ENCODE data around the gene MET. TPM values are rescaled to one million over a fixed set of nuclear protein-coding genes. Genes with fewer than 3 reads are reported as not detected.

MET gene
- polyA plus RNA-seq, 2 of the 4 experiments (the other 2 are of a cell fraction), result 72.3 to 165 TPM

DNA sequence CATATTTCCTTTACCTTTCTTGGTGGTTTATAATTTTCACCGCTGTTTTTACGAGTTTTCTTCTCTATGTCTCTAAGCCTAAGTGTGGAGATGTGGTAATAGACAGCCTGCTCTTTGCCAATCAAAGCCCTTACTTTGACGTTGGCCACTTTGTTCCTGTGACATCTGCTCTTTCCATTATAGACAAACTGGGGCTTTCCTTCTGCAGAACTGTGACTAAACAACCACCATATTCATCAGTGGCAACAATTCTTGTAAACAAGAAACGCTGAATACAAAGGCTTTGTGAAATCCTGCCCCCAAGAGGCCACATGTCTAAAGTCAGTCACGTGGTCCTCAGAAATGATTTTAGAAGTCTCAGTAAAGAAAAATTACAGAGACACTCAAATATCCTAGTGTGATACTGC is 130.8 kb downstream of the MET start (continued):
- TF ChIP-seq, protein P1, sequence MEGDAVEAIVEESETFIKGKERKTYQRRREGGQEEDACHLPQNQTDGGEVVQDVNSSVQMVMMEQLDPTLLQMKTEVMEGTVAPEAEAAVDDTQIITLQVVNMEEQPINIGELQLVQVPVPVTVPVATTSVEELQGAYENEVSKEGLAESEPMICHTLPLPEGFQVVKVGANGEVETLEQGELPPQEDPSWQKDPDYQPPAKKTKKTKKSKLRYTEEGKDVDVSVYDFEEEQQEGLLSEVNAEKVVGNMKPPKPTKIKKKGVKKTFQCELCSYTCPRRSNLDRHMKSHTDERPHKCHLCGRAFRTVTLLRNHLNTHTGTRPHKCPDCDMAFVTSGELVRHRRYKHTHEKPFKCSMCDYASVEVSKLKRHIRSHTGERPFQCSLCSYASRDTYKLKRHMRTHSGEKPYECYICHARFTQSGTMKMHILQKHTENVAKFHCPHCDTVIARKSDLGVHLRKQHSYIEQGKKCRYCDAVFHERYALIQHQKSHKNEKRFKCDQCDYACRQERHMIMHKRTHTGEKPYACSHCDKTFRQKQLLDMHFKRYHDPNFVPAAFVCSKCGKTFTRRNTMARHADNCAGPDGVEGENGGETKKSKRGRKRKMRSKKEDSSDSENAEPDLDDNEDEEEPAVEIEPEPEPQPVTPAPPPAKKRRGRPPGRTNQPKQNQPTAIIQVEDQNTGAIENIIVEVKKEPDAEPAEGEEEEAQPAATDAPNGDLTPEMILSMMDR (IDR thresholded peaks at IDR 0.05), result peak; percentile 68

DNA sequence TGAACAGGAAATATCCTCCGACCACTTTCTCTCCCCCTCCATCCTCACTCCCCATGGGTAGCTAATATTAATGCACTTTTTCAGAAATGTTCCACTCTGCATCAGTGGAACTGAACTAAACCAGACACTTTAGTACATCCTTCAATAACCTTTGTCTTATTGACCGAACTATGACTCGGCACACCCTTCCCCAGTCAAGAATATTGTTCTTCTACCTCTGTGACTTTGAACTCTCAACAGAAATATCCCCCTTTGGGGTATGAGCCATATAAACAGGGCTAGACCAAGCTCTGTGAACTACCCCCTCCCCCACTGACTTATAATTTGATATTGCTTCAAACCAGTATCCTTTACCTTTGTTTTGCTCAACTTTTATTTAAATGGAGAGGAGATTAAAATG is 132.5 kb downstream of the MET start:
- POLR2A ChIA-PET, result interaction anchor here (1.9 to 2.1 kb wide), 2 partner anchors 133 to 174 kb away, joined by 7 to 13 read pairs; partner anchors contain the start of gene MET
- no peak for ATAC-seq

DNA sequence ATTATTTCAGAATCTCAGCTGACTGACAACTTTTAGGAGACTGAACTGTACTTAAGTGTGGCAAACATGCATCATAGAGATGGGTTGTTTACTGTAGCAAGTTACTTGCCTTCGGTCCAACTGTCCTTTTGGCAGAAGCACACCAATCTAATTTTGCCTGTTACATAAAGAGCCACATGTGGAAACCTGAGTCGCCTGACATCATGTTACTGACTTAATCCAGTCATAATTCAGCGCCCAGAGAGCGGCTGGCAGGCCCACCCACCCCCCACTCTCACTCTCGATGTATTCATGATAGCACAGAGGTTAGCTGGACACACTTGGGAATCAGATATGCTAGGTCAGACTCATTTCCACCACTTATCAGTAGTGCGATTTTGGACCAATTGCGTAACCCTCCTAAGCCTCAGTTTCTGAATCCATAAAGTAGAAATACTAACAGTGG is 133.1 kb downstream of the MET start:
- no peaks in the 10 kb centered on the region for H3K9me3 ChIP-seq
- DNase-seq (ENCODE audit: low read depth in 1 of 2, low spot score in 1 of 2) (peak in 1 of 2 experiments; percentile 63), ATAC-seq (peak in 1 of 2 experiments; percentile 8; a peak in 2 of 6 replicates), FAIRE-seq (no peak)
- H3K4me1 ChIP-seq, result peaks cover 83% of the 10 kb centered on the region
- H3K27ac ChIP-seq, result peak overlapping the region; percentile 80 to 88
- POLR2A ChIA-PET, result interaction anchor here (0.6 to 2.1 kb wide), 6 partner anchors 131 to 279 kb away, joined by 3 to 16 read pairs (median 6); partner anchors contain the start of gene MET
- TF ChIP-seq, protein P2, sequence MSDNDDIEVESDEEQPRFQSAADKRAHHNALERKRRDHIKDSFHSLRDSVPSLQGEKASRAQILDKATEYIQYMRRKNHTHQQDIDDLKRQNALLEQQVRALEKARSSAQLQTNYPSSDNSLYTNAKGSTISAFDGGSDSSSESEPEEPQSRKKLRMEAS (IDR thresholded peaks at IDR 0.05), result peak; percentile 47
- TF ChIP-seq, protein P3, sequence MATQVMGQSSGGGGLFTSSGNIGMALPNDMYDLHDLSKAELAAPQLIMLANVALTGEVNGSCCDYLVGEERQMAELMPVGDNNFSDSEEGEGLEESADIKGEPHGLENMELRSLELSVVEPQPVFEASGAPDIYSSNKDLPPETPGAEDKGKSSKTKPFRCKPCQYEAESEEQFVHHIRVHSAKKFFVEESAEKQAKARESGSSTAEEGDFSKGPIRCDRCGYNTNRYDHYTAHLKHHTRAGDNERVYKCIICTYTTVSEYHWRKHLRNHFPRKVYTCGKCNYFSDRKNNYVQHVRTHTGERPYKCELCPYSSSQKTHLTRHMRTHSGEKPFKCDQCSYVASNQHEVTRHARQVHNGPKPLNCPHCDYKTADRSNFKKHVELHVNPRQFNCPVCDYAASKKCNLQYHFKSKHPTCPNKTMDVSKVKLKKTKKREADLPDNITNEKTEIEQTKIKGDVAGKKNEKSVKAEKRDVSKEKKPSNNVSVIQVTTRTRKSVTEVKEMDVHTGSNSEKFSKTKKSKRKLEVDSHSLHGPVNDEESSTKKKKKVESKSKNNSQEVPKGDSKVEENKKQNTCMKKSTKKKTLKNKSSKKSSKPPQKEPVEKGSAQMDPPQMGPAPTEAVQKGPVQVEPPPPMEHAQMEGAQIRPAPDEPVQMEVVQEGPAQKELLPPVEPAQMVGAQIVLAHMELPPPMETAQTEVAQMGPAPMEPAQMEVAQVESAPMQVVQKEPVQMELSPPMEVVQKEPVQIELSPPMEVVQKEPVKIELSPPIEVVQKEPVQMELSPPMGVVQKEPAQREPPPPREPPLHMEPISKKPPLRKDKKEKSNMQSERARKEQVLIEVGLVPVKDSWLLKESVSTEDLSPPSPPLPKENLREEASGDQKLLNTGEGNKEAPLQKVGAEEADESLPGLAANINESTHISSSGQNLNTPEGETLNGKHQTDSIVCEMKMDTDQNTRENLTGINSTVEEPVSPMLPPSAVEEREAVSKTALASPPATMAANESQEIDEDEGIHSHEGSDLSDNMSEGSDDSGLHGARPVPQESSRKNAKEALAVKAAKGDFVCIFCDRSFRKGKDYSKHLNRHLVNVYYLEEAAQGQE (IDR thresholded peaks at IDR 0.05), result no peak
- TF ChIP-seq CEBPB (IDR thresholded peaks at IDR 0.05), result peak; percentile 89 to 94
- TF ChIP-seq NR3C1 (IDR thresholded peaks at IDR 0.05), result no peak
- peak; percentile 31; the same call in 1 of the 2 replicates for TF ChIP-seq GATA3 (IDR thresholded peaks at IDR 0.05; ENCODE audit: borderline replicate concordance)
- CTCF ChIA-PET, result interaction anchor here (1.1 to 4.2 kb wide), 8 partner anchors 10 to 214 kb away, joined by 3 to 32 read pairs (median 4); partner anchors contain the start of gene MET
- 27% methylated on average over 6 of the region's 7 CpGs for WGBS (ENCODE audit: missing lambda C conversion rate)
- H3K4me3 ChIP-seq, result no peak overlapping the region
- peak overlapping the region; percentile 85 for H3K4me2 ChIP-seq

More for the DNA sequence above, 132.5 kb downstream of the MET start:
- TF ChIP-seq, protein P3 (IDR thresholded peaks at IDR 0.05), result no peak
- TF ChIP-seq GATA3 (IDR thresholded peaks at IDR 0.05; ENCODE audit: borderline replicate concordance) (no peak), RAD21 (conservative IDR thresholded peaks at IDR 0.05 in 1 of 2, IDR thresholded peaks at IDR 0.05 in 1 of 2) (no peak)
- DNase-seq (ENCODE audit: low read depth in 1 of 2, low spot score in 1 of 2) (peak in 1 of 2 experiments; percentile 41), FAIRE-seq (no peak)
- no peaks in the 10 kb centered on the region for H3K9me3 ChIP-seq
- H3K4me2 ChIP-seq, result peak overlapping the region; percentile 85
- peak overlapping the region; percentile 29 for H3K4me3 ChIP-seq
- CTCF ChIA-PET, result interaction anchor here (0.9 to 4.2 kb wide), 14 partner anchors 11 to 631 kb away, joined by 3 to 32 read pairs (median 4); partner anchors contain the start of gene MET
- peaks cover 82% of the 10 kb centered on the region for H3K4me1 ChIP-seq
- H3K27ac ChIP-seq, result peak overlapping the region; percentile 80 to 88
- WGBS (ENCODE audit: missing lambda C conversion rate), result 6% methylated on average over 3 of the region's 3 CpGs

All from A549 (cell line).